GM20000 (cell line): ENCODE measurements around the gene ELF4.

ENCODE experiments used
- DNase-seq: peaks from one replicate; pipeline ENCODE4 v3.0.0; 2012; ENCODE audit warnings: low spot score
- CTCF ChIP-seq: IDR thresholded peaks from 2 replicates; pipeline ENCODE4 v1.5.1; 2012; ENCODE audit warnings: mild to moderate bottlenecking, control low read depth; ENCODE audit errors: extremely low read depth, missing control alignments

The ELF4 gene

GRCh38 chrX:130111220-130112154, 1.2 kb upstream of the ELF4 start:
- no peak for DNase-seq
- no peak for TF ChIP-seq CTCF

- no peak for TF ChIP-seq CTCF
- DNase-seq: no peak
Observed at GRCh38 chrX:130109429-130110378, 593 bp downstream of the ELF4 start.

- DNase-seq: peak; percentile 75
- TF ChIP-seq CTCF: peak; percentile 5
Observed at GRCh38 chrX:130108647-130109428, 1.5 kb downstream of the ELF4 start.

GRCh38 chrX:130106071-130106470, 4.2 kb downstream of the ELF4 start:
- no peak for DNase-seq
- no peak for TF ChIP-seq CTCF

GRCh38 chrX:130105244-130105643, 5.1 kb downstream of the ELF4 start:
- no peak for DNase-seq
- no peak for TF ChIP-seq CTCF

- no peak for TF ChIP-seq CTCF
Observed at GRCh38 chrX:130103605-130104004, 6.7 kb downstream of the ELF4 start.

More at GRCh38 chrX:130103605-130104004, 6.7 kb downstream of the ELF4 start:
- no peak for DNase-seq
